SK-N-SH treated with all-trans-retinoic acid at 6 μM for 48 hours (cell line): ENCODE data around the gene TMEM236.

ENCODE experiments used
- ATAC-seq: fragments of 200-7000 bp; cut with Tn5 transposase; 3 replicates; pipeline ENCODE4 v1.9.1; 2020; ENCODE audit warnings: mild to moderate bottlenecking, moderate library complexity
- ARNTL ChIP-seq: fragments of 450-650 bp; formaldehyde crosslinking; IDR thresholded peaks from 2 replicates; pipeline ENCODE4 v1.5.0; 2020; ENCODE audit warnings: low read depth, mild to moderate bottlenecking, moderate library complexity, borderline replicate concordance
- BACH2 ChIP-seq: fragments of 250-450 bp; sonication (Bioruptor Pico); IDR thresholded peaks from 2 replicates; pipeline ENCODE4 v1.9.0; 2021; ENCODE audit warnings: mild to moderate bottlenecking, borderline replicate concordance
- CSDC2 ChIP-seq: fragments of 250-450 bp; sonication (Bioruptor Pico); IDR thresholded peaks from 2 replicates; pipeline ENCODE4 v1.5.0; 2020; ENCODE audit warnings: mild to moderate bottlenecking, moderate library complexity
- ESRRG ChIP-seq: fragments of 250-450 bp; sonication (Bioruptor Pico); IDR thresholded peaks from 2 replicates; pipeline ENCODE4 v1.6.1; 2021; ENCODE audit warnings: mild to moderate bottlenecking
- GLIS3 ChIP-seq: fragments of 250-450 bp; sonication (Bioruptor Pico); IDR thresholded peaks from 2 replicates; pipeline ENCODE4 v1.5.0; 2020; ENCODE audit warnings: mild to moderate bottlenecking, moderate library complexity
- ISL1 ChIP-seq: fragments of 250-450 bp; sonication (Bioruptor Pico); IDR thresholded peaks from 2 replicates; pipeline ENCODE4 v2.1.2; 2022; ENCODE audit warnings: mild to moderate bottlenecking, moderate library complexity
- OSR1 ChIP-seq: fragments of 250-450 bp; sonication (Bioruptor Pico); IDR thresholded peaks from 2 replicates; pipeline ENCODE4 v1.8.0; 2022; ENCODE audit warnings: moderate library complexity, mild to moderate bottlenecking, inconsistent platforms
- PPARA ChIP-seq: fragments of 250-450 bp; sonication (Bioruptor Pico); IDR thresholded peaks from 2 replicates; pipeline ENCODE4 v1.5.0; 2020; ENCODE audit warnings: mild to moderate bottlenecking, borderline replicate concordance
- RARB ChIP-seq: fragments of 250-450 bp; sonication (Bioruptor Pico); IDR thresholded peaks from 2 replicates; pipeline ENCODE4 v1.8.0; 2021; ENCODE audit warnings: mild to moderate bottlenecking, moderate library complexity
- SNAI2 ChIP-seq: fragments of 250-450 bp; sonication (Bioruptor Pico); IDR thresholded peaks from 2 replicates; pipeline ENCODE4 v1.5.0; 2020; ENCODE audit warnings: mild to moderate bottlenecking, moderate library complexity
- TCF4 ChIP-seq: fragments of 250-450 bp; sonication (Bioruptor Pico); IDR thresholded peaks from 2 replicates; pipeline ENCODE4 v1.8.0; 2021; ENCODE audit warnings: mild to moderate bottlenecking, moderate library complexity, borderline replicate concordance
- TOX ChIP-seq: fragments of 250-450 bp; sonication (Bioruptor Pico); IDR thresholded peaks from 2 replicates; pipeline ENCODE4 v1.8.0; 2021; ENCODE audit warnings: mild to moderate bottlenecking, moderate library complexity, borderline replicate concordance
- ZC3H10 ChIP-seq: fragments of 250-450 bp; sonication (Bioruptor Pico); IDR thresholded peaks from 2 replicates; pipeline ENCODE4 v1.5.1; 2021; ENCODE audit warnings: mild to moderate bottlenecking, moderate library complexity
- ZFP3 ChIP-seq: fragments of 250-450 bp; sonication (Bioruptor Pico); IDR thresholded peaks from 2 replicates; pipeline ENCODE4 v1.5.0; 2020; ENCODE audit warnings: mild to moderate bottlenecking, moderate library complexity
- ZFP30 ChIP-seq: fragments of 450-650 bp; formaldehyde crosslinking; IDR thresholded peaks from 2 replicates; pipeline ENCODE4 v1.5.0; 2022; ENCODE audit warnings: mild to moderate bottlenecking, moderate library complexity
- ZNF565 ChIP-seq: fragments of 450-650 bp; formaldehyde crosslinking; conservative IDR thresholded peaks from 2 replicates; pipeline ENCODE4 v1.5.0; 2020; ENCODE audit warnings: low read depth, mild to moderate bottlenecking, moderate library complexity
- ZNF70 ChIP-seq: fragments of 450-650 bp; formaldehyde crosslinking; IDR thresholded peaks from 2 replicates; pipeline ENCODE4 v1.5.0; 2020; ENCODE audit warnings: mild to moderate bottlenecking, moderate library complexity
- TF ChIP-seq, protein P1 (sequence below): fragments of 250-450 bp; sonication (Bioruptor Pico); IDR thresholded peaks from 2 replicates; pipeline ENCODE4 v1.8.0; 2020; ENCODE audit warnings: mild to moderate bottlenecking, moderate library complexity, borderline replicate concordance
- TF ChIP-seq, protein P2 (sequence below): fragments of 250-450 bp; sonication (Bioruptor Pico); IDR thresholded peaks from 2 replicates; pipeline ENCODE4 v1.5.0; 2020; ENCODE audit warnings: mild to moderate bottlenecking, moderate library complexity
- TF ChIP-seq, protein P3 (sequence below): fragments of 250-450 bp; sonication (Bioruptor Pico); IDR thresholded peaks from 2 replicates; pipeline ENCODE4 v1.8.0; 2021; ENCODE audit warnings: low read depth, mild to moderate bottlenecking, moderate library complexity, borderline replicate concordance
- TF ChIP-seq, protein P4 (sequence below): fragments of 250-450 bp; sonication (Bioruptor Pico); IDR thresholded peaks from 2 replicates; pipeline ENCODE4 v1.5.1; 2021; ENCODE audit warnings: mild to moderate bottlenecking, moderate library complexity

TMEM236 gene

DNA sequence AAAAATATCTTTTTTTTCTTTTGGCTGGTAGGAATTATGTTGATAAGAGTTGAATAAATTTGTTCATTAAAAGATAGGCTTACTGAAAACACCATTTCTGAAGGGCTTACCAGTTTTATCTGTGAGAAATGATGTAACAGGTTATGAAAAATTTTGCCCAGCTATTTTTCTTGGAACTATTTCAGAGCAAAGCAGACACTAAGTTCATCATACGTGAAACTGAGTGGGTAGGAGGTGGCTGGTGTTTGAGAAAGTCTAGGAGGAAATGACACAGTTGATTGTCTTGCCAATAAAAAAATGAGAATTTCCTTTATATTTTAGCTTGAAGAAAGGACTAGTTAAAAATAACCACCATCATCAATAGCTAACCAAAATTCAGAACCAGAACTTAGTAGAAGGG, 51.0 kb downstream of the TMEM236 start:
- TF ChIP-seq CSDC2 (CRISPR knock-in tag) (no peak), BACH2 (CRISPR knock-in tag) (no peak), ISL1 (no peak), ESRRG (CRISPR knock-in tag) (no peak), OSR1 (no peak), TOX (CRISPR knock-in tag) (no peak), SNAI2 (CRISPR knock-in tag) (no peak), ZNF70 (CRISPR knock-in tag) (no peak), GLIS3 (CRISPR knock-in tag) (no peak), ZC3H10 (CRISPR knock-in tag) (no peak), RARB (CRISPR knock-in tag) (no peak), PPARA (CRISPR knock-in tag) (no peak), ZNF565 (no peak)
- TF ChIP-seq, protein P1, sequence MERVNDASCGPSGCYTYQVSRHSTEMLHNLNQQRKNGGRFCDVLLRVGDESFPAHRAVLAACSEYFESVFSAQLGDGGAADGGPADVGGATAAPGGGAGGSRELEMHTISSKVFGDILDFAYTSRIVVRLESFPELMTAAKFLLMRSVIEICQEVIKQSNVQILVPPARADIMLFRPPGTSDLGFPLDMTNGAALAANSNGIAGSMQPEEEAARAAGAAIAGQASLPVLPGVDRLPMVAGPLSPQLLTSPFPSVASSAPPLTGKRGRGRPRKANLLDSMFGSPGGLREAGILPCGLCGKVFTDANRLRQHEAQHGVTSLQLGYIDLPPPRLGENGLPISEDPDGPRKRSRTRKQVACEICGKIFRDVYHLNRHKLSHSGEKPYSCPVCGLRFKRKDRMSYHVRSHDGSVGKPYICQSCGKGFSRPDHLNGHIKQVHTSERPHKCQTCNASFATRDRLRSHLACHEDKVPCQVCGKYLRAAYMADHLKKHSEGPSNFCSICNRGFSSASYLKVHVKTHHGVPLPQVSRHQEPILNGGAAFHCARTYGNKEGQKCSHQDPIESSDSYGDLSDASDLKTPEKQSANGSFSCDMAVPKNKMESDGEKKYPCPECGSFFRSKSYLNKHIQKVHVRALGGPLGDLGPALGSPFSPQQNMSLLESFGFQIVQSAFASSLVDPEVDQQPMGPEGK, result no peak
- TF ChIP-seq, protein P2, sequence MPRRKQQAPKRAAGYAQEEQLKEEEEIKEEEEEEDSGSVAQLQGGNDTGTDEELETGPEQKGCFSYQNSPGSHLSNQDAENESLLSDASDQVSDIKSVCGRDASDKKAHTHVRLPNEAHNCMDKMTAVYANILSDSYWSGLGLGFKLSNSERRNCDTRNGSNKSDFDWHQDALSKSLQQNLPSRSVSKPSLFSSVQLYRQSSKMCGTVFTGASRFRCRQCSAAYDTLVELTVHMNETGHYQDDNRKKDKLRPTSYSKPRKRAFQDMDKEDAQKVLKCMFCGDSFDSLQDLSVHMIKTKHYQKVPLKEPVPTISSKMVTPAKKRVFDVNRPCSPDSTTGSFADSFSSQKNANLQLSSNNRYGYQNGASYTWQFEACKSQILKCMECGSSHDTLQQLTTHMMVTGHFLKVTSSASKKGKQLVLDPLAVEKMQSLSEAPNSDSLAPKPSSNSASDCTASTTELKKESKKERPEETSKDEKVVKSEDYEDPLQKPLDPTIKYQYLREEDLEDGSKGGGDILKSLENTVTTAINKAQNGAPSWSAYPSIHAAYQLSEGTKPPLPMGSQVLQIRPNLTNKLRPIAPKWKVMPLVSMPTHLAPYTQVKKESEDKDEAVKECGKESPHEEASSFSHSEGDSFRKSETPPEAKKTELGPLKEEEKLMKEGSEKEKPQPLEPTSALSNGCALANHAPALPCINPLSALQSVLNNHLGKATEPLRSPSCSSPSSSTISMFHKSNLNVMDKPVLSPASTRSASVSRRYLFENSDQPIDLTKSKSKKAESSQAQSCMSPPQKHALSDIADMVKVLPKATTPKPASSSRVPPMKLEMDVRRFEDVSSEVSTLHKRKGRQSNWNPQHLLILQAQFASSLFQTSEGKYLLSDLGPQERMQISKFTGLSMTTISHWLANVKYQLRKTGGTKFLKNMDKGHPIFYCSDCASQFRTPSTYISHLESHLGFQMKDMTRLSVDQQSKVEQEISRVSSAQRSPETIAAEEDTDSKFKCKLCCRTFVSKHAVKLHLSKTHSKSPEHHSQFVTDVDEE (CRISPR knock-in tag), result no peak
- TF ChIP-seq, protein P3, sequence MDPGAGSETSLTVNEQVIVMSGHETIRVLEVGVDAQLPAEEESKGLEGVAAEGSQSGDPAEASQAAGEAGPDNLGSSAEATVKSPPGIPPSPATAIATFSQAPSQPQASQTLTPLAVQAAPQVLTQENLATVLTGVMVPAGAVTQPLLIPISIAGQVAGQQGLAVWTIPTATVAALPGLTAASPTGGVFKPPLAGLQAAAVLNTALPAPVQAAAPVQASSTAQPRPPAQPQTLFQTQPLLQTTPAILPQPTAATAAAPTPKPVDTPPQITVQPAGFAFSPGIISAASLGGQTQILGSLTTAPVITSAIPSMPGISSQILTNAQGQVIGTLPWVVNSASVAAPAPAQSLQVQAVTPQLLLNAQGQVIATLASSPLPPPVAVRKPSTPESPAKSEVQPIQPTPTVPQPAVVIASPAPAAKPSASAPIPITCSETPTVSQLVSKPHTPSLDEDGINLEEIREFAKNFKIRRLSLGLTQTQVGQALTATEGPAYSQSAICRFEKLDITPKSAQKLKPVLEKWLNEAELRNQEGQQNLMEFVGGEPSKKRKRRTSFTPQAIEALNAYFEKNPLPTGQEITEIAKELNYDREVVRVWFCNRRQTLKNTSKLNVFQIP (CRISPR knock-in tag), result no peak
- no peak for ATAC-seq

DNA sequence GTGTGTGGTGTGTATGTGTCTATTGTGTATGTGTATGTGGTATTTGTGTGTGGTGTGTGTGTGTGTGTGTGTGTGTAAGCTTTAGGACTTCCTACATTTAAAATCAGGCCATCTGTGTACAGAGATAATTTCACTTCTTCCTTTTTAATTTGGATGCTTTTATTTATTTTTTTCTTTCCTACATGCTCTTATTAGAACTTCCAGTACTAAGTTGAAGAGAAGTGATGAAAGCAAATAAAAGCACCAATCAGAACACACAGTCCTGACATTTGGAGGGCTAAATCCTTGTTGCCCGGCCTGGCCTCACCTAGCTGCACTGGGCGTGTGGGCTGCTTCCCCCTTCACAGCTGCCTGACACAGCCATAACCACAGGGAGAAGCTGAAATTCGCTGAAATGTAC, 53.3 kb downstream of the TMEM236 start:
- TF ChIP-seq ZC3H10 (CRISPR knock-in tag) (no peak), CSDC2 (CRISPR knock-in tag) (no peak), ZNF70 (CRISPR knock-in tag) (no peak), ARNTL (CRISPR knock-in tag) (no peak), TCF4 (CRISPR knock-in tag) (no peak), GLIS3 (CRISPR knock-in tag) (no peak), PPARA (CRISPR knock-in tag) (no peak), RARB (CRISPR knock-in tag) (no peak), TOX (CRISPR knock-in tag) (no peak), ZFP30 (CRISPR knock-in tag) (no peak), ZFP3 (CRISPR knock-in tag) (no peak), ISL1 (no peak)
- TF ChIP-seq, protein P4, sequence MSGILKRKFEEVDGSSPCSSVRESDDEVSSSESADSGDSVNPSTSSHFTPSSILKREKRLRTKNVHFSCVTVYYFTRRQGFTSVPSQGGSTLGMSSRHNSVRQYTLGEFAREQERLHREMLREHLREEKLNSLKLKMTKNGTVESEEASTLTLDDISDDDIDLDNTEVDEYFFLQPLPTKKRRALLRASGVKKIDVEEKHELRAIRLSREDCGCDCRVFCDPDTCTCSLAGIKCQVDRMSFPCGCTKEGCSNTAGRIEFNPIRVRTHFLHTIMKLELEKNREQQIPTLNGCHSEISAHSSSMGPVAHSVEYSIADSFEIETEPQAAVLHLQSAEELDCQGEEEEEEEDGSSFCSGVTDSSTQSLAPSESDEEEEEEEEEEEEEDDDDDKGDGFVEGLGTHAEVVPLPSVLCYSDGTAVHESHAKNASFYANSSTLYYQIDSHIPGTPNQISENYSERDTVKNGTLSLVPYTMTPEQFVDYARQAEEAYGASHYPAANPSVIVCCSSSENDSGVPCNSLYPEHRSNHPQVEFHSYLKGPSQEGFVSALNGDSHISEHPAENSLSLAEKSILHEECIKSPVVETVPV (CRISPR knock-in tag), result no peak
- TF ChIP-seq, protein P2 (CRISPR knock-in tag), result no peak
- TF ChIP-seq, protein P3 (CRISPR knock-in tag), result no peak

More for the DNA sequence above, 53.3 kb downstream of the TMEM236 start:
- ATAC-seq, result no peak
